A549 (cell line): ENCODE data around the gene ARHGAP30. TPM values are rescaled to one million over a fixed set of nuclear protein-coding genes. Genes with fewer than 3 reads are reported as not detected.

ENCODE experiments used
- ATAC-seq, 2 experiments: fragments of 200-7000 bp in 1 of 2; fragments of >200 bp in 1 of 2; cut with Nextera tagmentation in 1 of 2; cut with Tn5 transposase in 1 of 2; 3 replicates each; pipeline versions ENCODE4 v1.8.0 to v1.9.1; 2018 to 2020; ENCODE audit warnings: mild to moderate bottlenecking in 1 of 2, moderate library complexity in 1 of 2
- CTCF ChIA-PET: fragments of 300-600 bp; sonication (Branson Sonifier 250); formaldehyde crosslinking; extraction: SDS; loops from one replicate; lab custom pipeline; 2021; ENCODE audit warnings: antibody characterized with exemption, inconsistent platforms; lab: Yijun Ruan, JAX
- POLR2A ChIA-PET: fragments of 350-600 bp; formaldehyde crosslinking; extraction: SDS; loops from one replicate; lab custom pipeline; 2021; ENCODE audit warnings: antibody characterized with exemption, inconsistent platforms; lab: Yijun Ruan, JAX
- DNase-seq, 2 experiments: peaks; one replicate each; pipeline versions ENCODE4 v3.0.0 to v3.0.0-alpha.2; 2011 to 2016; ENCODE audit warnings: low read depth in 1 of 2, low spot score in 1 of 2
- FAIRE-seq: peaks from 2 replicates; lab custom pipeline; 2011; peaks lifted over from hg19 to GRCh38; lab: Jason Lieb, UNC
- H3K27ac ChIP-seq, 2 experiments: fragments of >200 bp; sonication (Bioruptor Twin); formaldehyde crosslinking; 3 replicates each; pipeline ENCODE4 v1.5.1; 2016 to 2017
- H3K4me1 ChIP-seq: fragments of >200 bp; sonication (Bioruptor Twin); formaldehyde crosslinking; 3 replicates; pipeline ENCODE4 v1.6.1; 2016
- H3K4me2 ChIP-seq: fragments of >200 bp; sonication (Bioruptor Twin); formaldehyde crosslinking; 3 replicates; pipeline ENCODE4 v1.6.1; 2016
- H3K4me3 ChIP-seq: fragments of >200 bp; sonication (Bioruptor Twin); formaldehyde crosslinking; 3 replicates; pipeline ENCODE4 v1.5.1; 2016
- H3K9me3 ChIP-seq: fragments of >200 bp; sonication (Bioruptor Twin); formaldehyde crosslinking; 3 replicates; pipeline ENCODE4 v1.6.1; 2016
- CBX8 ChIP-seq: fragments of 200-600 bp; sonication (generic); IDR thresholded peaks from 2 replicates; pipeline ENCODE4 v1.6.1; 2016
- CHD4 ChIP-seq: fragments of 200-600 bp; sonication (generic); IDR thresholded peaks from 2 replicates; pipeline ENCODE4 v1.6.1; 2016; ENCODE audit warnings: antibody characterized with exemption, mild to moderate bottlenecking, borderline replicate concordance
- CTCF ChIP-seq: fragments of >200 bp; sonication (Bioruptor Twin); formaldehyde crosslinking; IDR thresholded peaks from 3 replicates; pipeline ENCODE4 v1.5.1; 2016
- ELK1 ChIP-seq: fragments of 150-350 bp; IDR thresholded peaks from 2 replicates; pipeline ENCODE4 v1.6.1; 2014; ENCODE audit warnings: low read depth, mild to moderate bottlenecking, low read length
- EP300 ChIP-seq, 2 experiments: fragments of >200 bp; sonication (Bioruptor Twin); formaldehyde crosslinking; IDR thresholded peaks; 2 replicates in 1 of 2; 3 replicates in 1 of 2; pipeline ENCODE4 v1.6.1; 2016 to 2017
- HEYL ChIP-seq: fragments of 250-450 bp; sonication (Bioruptor Pico); IDR thresholded peaks from 2 replicates; pipeline ENCODE4 v1.8.0; 2021; ENCODE audit warnings: mild to moderate bottlenecking, moderate library complexity
- NR3C1 ChIP-seq: fragments of >200 bp; sonication (Bioruptor Twin); formaldehyde crosslinking; IDR thresholded peaks from 3 replicates; pipeline ENCODE4 v1.6.1; 2017
- POLR2A ChIP-seq: IDR thresholded peaks from 2 replicates; pipeline ENCODE4 v1.6.1; 2012; ENCODE audit warnings: mild to moderate bottlenecking, low read length
- POLR2AphosphoS2 ChIP-seq: conservative IDR thresholded peaks from 2 replicates; pipeline ENCODE4 v1.6.1; 2012; ENCODE audit warnings: low read length, improper control_type of control experiment, inconsistent platforms
- RARB ChIP-seq: fragments of 250-450 bp; sonication (Bioruptor Pico); IDR thresholded peaks from 2 replicates; pipeline ENCODE4 v1.8.0; 2021; ENCODE audit warnings: mild to moderate bottlenecking, moderate library complexity
- RFX5 ChIP-seq: fragments of 450-650 bp; IDR thresholded peaks from 2 replicates; pipeline ENCODE4 v1.7.1; 2014; ENCODE audit warnings: antibody characterized with exemption, mild to moderate bottlenecking, moderate library complexity
- RNF2 ChIP-seq: fragments of 200-600 bp; sonication (generic); IDR thresholded peaks from 2 replicates; pipeline ENCODE4 v1.6.1; 2016; ENCODE audit warnings: low read depth, mild to moderate bottlenecking, antibody characterized with exemption, moderate library complexity, borderline replicate concordance
- TP53 ChIP-seq: fragments of 250-450 bp; sonication (Bioruptor Pico); IDR thresholded peaks from 2 replicates; pipeline ENCODE4 v1.5.0; 2021; ENCODE audit warnings: mild to moderate bottlenecking, moderate library complexity
- WGBS: methylation state at CpG from one replicate; pipeline ENCODE4 v1.1.6; 2017; ENCODE audit errors: missing lambda C conversion rate; 5-methylcytosine and 5-hydroxymethylcytosine counted together
- polyA plus RNA-seq, 4 experiments: library from polyadenylated mRNA; depleted of rRNA in 3 of 4; stranded (reverse); fragments of >200 nt; fragmentation: RNase III in 1 of 4; extraction: RNeasy Plus Mini Kit Qiagen cat#74134 plus additional on column Dnase treatment in 1 of 4; gene quantifications; 2 replicates in 3 of 4; 3 replicates in 1 of 4; pipeline ENCODE4 v1.2.3, GENCODE V29; 2011 to 2017
- TF ChIP-seq, protein P1 (sequence below): fragments of 450-650 bp; IDR thresholded peaks from 2 replicates; pipeline ENCODE4 v1.6.1; 2014; ENCODE audit warnings: antibody characterized with exemption
- TF ChIP-seq, protein P2 (sequence below): fragments of >200 bp; sonication (Bioruptor Twin); formaldehyde crosslinking; IDR thresholded peaks from 3 replicates; pipeline ENCODE4 v1.6.1; 2016

ARHGAP30 gene
- polyA plus RNA-seq, 2 of the 4 experiments (the other 2 are of a cell fraction), result 0.06 to 0.13 TPM

- DNase-seq, result no peak
- WGBS, result 93% methylated on average over 8 of the region's 9 CpGs
- Histone ChIP-seq H3K27ac (no peak overlapping the region), H3K9me3 (no peaks in the 10 kb centered on the region), H3K4me1 (peaks cover 11% of the 10 kb centered on the region; the same call in 2 of the 3 replicates), H3K4me2 (peak overlapping the region; percentile 58; the same call in 1 of the 3 replicates), H3K4me3 (no peak overlapping the region)
- ATAC-seq, result peak; percentile 4 to 11; a peak in 1 of 6 replicates
- FAIRE-seq, result no peak
- ChIA-PET CTCF (interaction anchor here (0.6 to 9.7 kb wide), 22 partner anchors 8 to 320 kb away, joined by 3 to 319 read pairs (median 16); partner anchors contain the start of genes ARHGAP30, DEDD, F11R and NECTIN4), POLR2A (interaction anchor here (0.9 to 1.1 kb wide), 2 partner anchors 86 to 95 kb away, joined by 3 read pairs; no protein-coding TSS in a partner anchor)
- TF ChIP-seq POLR2AphosphoS2 (0 out of 2 replicates have a peak, but pooled peaks have one; percentile 41), RNF2 (no peak)
These were observed 29.6 kb upstream of the ARHGAP30 start for GRCh38 chr1:161099090-161099802.

GRCh38 chr1:161098210-161099068 lies 28.7 kb upstream of the ARHGAP30 start, which contains the start of gene KLHDC9:
Gene KLHDC9, plus strand, starts transcription at chr1:161098361. Its CDS starts 175 bp downstream, at chr1:161098536.
- 77% methylated on average over 38 of the region's 71 CpGs for WGBS
- TF ChIP-seq CBX8 (no peak), RFX5 (no peak), CTCF (no peak), CHD4 (no peak), HEYL (CRISPR knock-in tag) (no peak)
- TF ChIP-seq, protein P1, sequence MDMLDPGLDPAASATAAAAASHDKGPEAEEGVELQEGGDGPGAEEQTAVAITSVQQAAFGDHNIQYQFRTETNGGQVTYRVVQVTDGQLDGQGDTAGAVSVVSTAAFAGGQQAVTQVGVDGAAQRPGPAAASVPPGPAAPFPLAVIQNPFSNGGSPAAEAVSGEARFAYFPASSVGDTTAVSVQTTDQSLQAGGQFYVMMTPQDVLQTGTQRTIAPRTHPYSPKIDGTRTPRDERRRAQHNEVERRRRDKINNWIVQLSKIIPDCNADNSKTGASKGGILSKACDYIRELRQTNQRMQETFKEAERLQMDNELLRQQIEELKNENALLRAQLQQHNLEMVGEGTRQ, result no peak
- POLR2A ChIA-PET, result interaction anchor here (0.9 to 2.2 kb wide), 5 partner anchors 19 to 106 kb away, joined by 3 to 6 read pairs (median 5); partner anchors contain the start of genes DEDD, F11R, NIT1 and PFDN2
- Histone ChIP-seq H3K9me3 (no peaks in the 10 kb centered on the region), H3K4me1 (peaks cover 11% of the 10 kb centered on the region; the same call in 2 of the 3 replicates), H3K4me3 (peak within 1 kb of the TSS; percentile 41), H3K27ac (peak within 1 kb of the TSS; percentile 59 to 86), H3K4me2 (peak within 1 kb of the TSS; percentile 58)
- peak; percentile 64 to 75 for DNase-seq
- CTCF ChIA-PET, result interaction anchor here (0.6 to 9.7 kb wide), 45 partner anchors 9 to 834 kb away, joined by 3 to 319 read pairs (median 7); partner anchors contain the start of genes ARHGAP30, DEDD, F11R and NECTIN4
- FAIRE-seq, result no peak
- peak; percentile 73 to 78 for ATAC-seq

GRCh38 chr1:161096530-161096929 lies 26.8 kb upstream of the ARHGAP30 start:
- Histone ChIP-seq H3K4me3 (no peak overlapping the region), H3K27ac (peak overlapping the region in 1 of 2 experiments; percentile 20; a peak in 1 of 6 replicates), H3K4me2 (no peak overlapping the region)
- ATAC-seq, result no peak
- WGBS, result 24% methylated on average over 1 of the region's 1 CpG
- CTCF ChIA-PET, result interaction anchor here (1.0 to 9.7 kb wide), 24 partner anchors 11 to 516 kb away, joined by 3 to 319 read pairs (median 16); partner anchors contain the start of genes ARHGAP30, F11R, NECTIN4 and NIT1
- TF ChIP-seq NR3C1 (no peak), RARB (CRISPR knock-in tag) (no peak)
- TF ChIP-seq, all 56 proteins: peak for 0
- no peak for DNase-seq
- POLR2A ChIA-PET, result interaction anchor here (1.9 to 2.2 kb wide), 2 partner anchors 36 to 76 kb away, joined by 5 to 6 read pairs; partner anchors contain the start of genes DEDD and F11R
- H3K4me1 ChIP-seq, result peaks cover 27% of the 10 kb centered on the region
- no peaks in the 10 kb centered on the region for H3K9me3 ChIP-seq
- FAIRE-seq, result no peak

GRCh38 chr1:161096015-161096414 lies 26.3 kb upstream of the ARHGAP30 start:
- TF ChIP-seq EP300 (IDR thresholded peaks at IDR 0.05) (no peak), POLR2A (no peak), TP53 (CRISPR knock-in tag) (no peak), ELK1 (no peak)
- TF ChIP-seq, protein P2, sequence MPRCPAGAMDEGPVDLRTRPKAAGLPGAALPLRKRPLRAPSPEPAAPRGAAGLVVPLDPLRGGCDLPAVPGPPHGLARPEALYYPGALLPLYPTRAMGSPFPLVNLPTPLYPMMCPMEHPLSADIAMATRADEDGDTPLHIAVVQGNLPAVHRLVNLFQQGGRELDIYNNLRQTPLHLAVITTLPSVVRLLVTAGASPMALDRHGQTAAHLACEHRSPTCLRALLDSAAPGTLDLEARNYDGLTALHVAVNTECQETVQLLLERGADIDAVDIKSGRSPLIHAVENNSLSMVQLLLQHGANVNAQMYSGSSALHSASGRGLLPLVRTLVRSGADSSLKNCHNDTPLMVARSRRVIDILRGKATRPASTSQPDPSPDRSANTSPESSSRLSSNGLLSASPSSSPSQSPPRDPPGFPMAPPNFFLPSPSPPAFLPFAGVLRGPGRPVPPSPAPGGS, result no peak
- ChIA-PET CTCF (interaction anchor here (1.5 to 9.7 kb wide), 15 partner anchors 11 to 107 kb away, joined by 3 to 319 read pairs (median 30); partner anchors contain the start of genes ARHGAP30, F11R, NECTIN4 and USF1), POLR2A (no interaction called here)
- no peak for DNase-seq
- H3K4me3 ChIP-seq, result no peak overlapping the region
- no peak for FAIRE-seq
- WGBS, result 90% methylated on average over 2 of the region's 2 CpGs
- no peak for ATAC-seq
- no peaks in the 10 kb centered on the region for H3K9me3 ChIP-seq
- peaks cover 27% of the 10 kb centered on the region for H3K4me1 ChIP-seq
- H3K27ac ChIP-seq, result peak overlapping the region in 1 of 2 experiments; percentile 20; a peak in 1 of 6 replicates
- H3K4me2 ChIP-seq, result no peak overlapping the region
